ENCODE results near the gene THBS2.

GRCh38 chr6:169199625-169200335 lies 53.9 kb downstream of the THBS2 start:
- TF ChIP-seq, protein P1, sequence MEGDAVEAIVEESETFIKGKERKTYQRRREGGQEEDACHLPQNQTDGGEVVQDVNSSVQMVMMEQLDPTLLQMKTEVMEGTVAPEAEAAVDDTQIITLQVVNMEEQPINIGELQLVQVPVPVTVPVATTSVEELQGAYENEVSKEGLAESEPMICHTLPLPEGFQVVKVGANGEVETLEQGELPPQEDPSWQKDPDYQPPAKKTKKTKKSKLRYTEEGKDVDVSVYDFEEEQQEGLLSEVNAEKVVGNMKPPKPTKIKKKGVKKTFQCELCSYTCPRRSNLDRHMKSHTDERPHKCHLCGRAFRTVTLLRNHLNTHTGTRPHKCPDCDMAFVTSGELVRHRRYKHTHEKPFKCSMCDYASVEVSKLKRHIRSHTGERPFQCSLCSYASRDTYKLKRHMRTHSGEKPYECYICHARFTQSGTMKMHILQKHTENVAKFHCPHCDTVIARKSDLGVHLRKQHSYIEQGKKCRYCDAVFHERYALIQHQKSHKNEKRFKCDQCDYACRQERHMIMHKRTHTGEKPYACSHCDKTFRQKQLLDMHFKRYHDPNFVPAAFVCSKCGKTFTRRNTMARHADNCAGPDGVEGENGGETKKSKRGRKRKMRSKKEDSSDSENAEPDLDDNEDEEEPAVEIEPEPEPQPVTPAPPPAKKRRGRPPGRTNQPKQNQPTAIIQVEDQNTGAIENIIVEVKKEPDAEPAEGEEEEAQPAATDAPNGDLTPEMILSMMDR (IDR thresholded peaks at IDR 0.05; ENCODE audit: low read length) = no peak
- TF ChIP-seq EZH2 (IDR thresholded peaks at IDR 0.05; ENCODE audit: borderline replicate concordance, low read length) = no peak

Data from OCI-LY1 (cell line).